Measurements from ENCODE around the gene MRPL40. TPM values are rescaled to one million over a fixed set of nuclear protein-coding genes. Genes with fewer than 3 reads are reported as not detected.
A peak's percentile ranks its signal among the peaks of the same experiment; 100 is the strongest.

Gene MRPL40
- total RNA-seq, 2 experiments from 2014 or later = 39.8 to 40.9 TPM

DNA sequence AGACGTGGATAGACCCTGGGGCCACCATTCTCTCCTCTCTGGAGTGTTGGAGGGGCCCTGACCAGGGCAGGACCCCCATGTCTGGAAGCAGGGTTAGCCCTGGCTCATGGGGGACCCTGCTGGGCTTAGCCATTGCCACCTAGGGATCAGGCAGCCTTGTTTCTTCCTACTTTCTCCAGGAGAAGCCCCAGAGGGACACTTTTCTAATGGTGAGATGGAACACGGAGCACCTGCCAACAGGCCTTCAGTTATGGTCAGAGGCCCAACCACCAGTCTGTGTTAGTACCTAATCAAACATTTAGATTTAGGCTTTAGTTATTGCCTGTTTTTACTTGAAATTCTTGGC is 17.1 kb downstream of the MRPL40 start:
- no peaks in the 10 kb centered on the region for H3K27me3 Mint-ChIP-seq
- ATAC-seq (no peak), DNase-seq (no peak)
- POLR2A ChIA-PET = interaction anchor here (8.9 kb wide), 1 partner anchor 16 kb away, joined by 109 read pairs; the partner anchor contains the start of genes HIRA and MRPL40
- no peaks in the 10 kb centered on the region for H3K9me3 Mint-ChIP-seq
- H3K4me1 Mint-ChIP-seq (ENCODE audit: low read depth) = peaks cover 34% of the 10 kb centered on the region
- intact Hi-C loops (cut with micrococcal nuclease) = no loop called here
- peaks cover 44% of the 10 kb centered on the region for H3K36me3 Mint-ChIP-seq (ENCODE audit: low read depth)
- H3K27ac Mint-ChIP-seq = peak overlapping the region; percentile 77
- CTCF ChIA-PET = no interaction called here
- H3K4me3 Mint-ChIP-seq = no peak overlapping the region
- TF ChIP-seq, protein P1, sequence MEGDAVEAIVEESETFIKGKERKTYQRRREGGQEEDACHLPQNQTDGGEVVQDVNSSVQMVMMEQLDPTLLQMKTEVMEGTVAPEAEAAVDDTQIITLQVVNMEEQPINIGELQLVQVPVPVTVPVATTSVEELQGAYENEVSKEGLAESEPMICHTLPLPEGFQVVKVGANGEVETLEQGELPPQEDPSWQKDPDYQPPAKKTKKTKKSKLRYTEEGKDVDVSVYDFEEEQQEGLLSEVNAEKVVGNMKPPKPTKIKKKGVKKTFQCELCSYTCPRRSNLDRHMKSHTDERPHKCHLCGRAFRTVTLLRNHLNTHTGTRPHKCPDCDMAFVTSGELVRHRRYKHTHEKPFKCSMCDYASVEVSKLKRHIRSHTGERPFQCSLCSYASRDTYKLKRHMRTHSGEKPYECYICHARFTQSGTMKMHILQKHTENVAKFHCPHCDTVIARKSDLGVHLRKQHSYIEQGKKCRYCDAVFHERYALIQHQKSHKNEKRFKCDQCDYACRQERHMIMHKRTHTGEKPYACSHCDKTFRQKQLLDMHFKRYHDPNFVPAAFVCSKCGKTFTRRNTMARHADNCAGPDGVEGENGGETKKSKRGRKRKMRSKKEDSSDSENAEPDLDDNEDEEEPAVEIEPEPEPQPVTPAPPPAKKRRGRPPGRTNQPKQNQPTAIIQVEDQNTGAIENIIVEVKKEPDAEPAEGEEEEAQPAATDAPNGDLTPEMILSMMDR (IDR thresholded peaks at IDR 0.05) = no peak

DNA sequence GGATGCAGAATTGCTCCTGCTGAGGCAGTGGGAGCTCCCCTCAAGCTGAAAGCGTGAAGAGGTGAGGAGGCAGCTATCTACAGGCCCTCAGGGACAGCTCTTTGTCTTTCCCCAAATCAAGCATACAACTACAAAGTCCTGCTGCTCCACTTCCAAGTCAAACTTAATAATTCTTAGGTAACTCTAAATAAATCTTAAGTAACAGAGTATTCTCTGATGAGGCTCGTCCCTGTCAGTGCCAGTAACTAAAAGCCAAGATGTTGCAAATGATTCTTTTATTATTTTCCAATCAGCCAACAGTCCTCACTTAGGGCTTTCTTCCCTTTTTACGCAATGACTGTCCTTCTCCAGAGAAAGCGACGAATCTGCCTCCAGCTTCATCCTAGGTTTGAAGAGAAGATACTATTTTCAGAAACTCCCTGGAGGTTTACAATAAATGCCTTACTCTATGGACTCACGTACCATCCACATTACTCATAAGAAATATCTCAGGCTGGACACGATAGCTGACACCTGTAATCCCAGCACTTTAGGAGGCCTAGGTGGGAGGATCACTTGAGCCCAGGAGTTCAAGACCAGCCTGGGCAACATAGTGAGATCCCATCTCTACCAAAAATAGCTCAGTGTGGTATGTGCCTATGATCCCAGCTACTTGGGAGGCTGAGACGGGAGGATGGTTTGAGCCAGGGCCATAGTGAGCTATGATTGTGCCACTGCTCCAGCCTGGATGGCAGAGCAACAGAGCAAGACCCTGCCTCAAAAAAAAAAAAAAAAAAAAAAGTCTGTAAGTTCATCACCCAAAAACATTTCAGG is 18.2 kb downstream of the MRPL40 start:
- POLR2A ChIA-PET = interaction anchor here (1.3 to 8.9 kb wide), 2 partner anchors 14 to 17 kb away, joined by 4 to 109 read pairs; partner anchors contain the start of genes HIRA and MRPL40
- Mint-ChIP-seq H3K27ac (peak overlapping the region; percentile 53), H3K27me3 (no peaks in the 10 kb centered on the region)

DNA sequence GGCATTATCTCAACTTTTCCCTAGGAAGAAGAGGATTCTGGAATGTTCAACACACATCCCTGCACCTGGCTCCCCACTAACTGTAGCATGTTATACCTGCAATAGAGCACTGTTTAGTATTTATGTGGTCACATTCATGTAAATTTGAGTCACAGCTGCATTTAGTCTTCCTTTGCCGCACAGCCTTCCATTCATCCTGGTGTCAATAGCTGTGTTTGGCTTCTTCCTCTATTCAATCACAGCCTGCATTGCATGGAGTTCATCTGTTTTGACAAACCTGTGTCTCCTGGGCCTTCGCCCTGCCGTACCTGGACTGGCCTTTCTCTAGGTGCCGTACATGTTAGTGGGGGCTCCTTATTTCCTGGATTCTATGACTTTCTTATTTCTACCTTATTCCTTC is 19.2 kb downstream of the MRPL40 start:
- peaks cover 19% of the 10 kb centered on the region for H3K4me1 Mint-ChIP-seq (ENCODE audit: low read depth)
- no peaks in the 10 kb centered on the region for H3K27me3 Mint-ChIP-seq
- ATAC-seq (no peak), DNase-seq (no peak)
- H3K9me3 Mint-ChIP-seq = no peaks in the 10 kb centered on the region
- ChIA-PET POLR2A (interaction anchor here (1.2 to 8.9 kb wide), 3 partner anchors 13 to 20 kb away, joined by 3 to 109 read pairs (median 4); partner anchors contain the start of genes HIRA and MRPL40), CTCF (interaction anchor here (1.3 to 1.5 kb wide), 2 partner anchors 11 to 307 kb away, joined by 4 read pairs; partner anchors contain the start of gene ESS2)
- no peak overlapping the region for H3K4me3 Mint-ChIP-seq
- intact Hi-C loops (cut with micrococcal nuclease) = no loop called here
- peaks cover 57% of the 10 kb centered on the region for H3K36me3 Mint-ChIP-seq (ENCODE audit: low read depth)
- H3K27ac Mint-ChIP-seq = peak overlapping the region; percentile 16
- TF ChIP-seq, protein P1 (IDR thresholded peaks at IDR 0.05) = no peak

More for the DNA sequence above, 18.2 kb downstream of the MRPL40 start:
- intact Hi-C loops (cut with micrococcal nuclease) = no loop called here
- DNase-seq (no peak), ATAC-seq (no peak)
- no peaks in the 10 kb centered on the region for H3K9me3 Mint-ChIP-seq
- TF ChIP-seq, protein P1 (IDR thresholded peaks at IDR 0.05) = no peak
- CTCF ChIA-PET = interaction anchor here (1.3 to 1.5 kb wide), 2 partner anchors 12 to 306 kb away, joined by 4 read pairs; partner anchors contain the start of gene ESS2
- H3K4me3 Mint-ChIP-seq = no peak overlapping the region
- H3K36me3 Mint-ChIP-seq (ENCODE audit: low read depth) = peaks cover 52% of the 10 kb centered on the region
- peaks cover 24% of the 10 kb centered on the region for H3K4me1 Mint-ChIP-seq (ENCODE audit: low read depth)

DNA sequence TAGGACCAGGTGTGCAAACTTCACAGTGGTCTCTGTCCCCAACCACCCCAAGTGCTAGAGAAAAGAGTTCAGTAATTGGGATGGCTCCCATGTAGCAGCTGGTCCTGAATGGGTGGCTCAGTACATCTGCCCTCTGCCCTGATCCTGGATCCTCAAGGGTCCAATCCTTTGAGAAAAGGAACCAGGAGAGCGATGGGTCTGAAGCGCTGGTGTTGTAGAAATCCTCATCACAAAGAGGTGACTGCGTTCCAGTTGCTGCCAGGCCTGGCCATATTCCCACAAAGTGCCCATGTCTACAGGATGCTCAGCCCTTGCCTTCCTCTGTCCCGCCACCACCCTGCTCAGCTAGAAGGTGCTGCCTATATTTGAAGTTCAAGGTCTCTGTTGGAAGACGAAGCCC is 21.4 kb downstream of the MRPL40 start:
- H3K27ac Mint-ChIP-seq = peak overlapping the region; percentile 54
- CTCF ChIA-PET = interaction anchor here (1.2 kb wide), 1 partner anchor 176 kb away, joined by 3 read pairs; no protein-coding TSS in a partner anchor
- no peaks in the 10 kb centered on the region for H3K9me3 Mint-ChIP-seq
- ATAC-seq = no peak
- TF ChIP-seq, protein P1 (IDR thresholded peaks at IDR 0.05) = no peak
- no peak for DNase-seq
- no peaks in the 10 kb centered on the region for H3K27me3 Mint-ChIP-seq
- no peak overlapping the region for H3K4me3 Mint-ChIP-seq
- intact Hi-C loops (cut with micrococcal nuclease) = no loop called here
- peaks cover 57% of the 10 kb centered on the region for H3K36me3 Mint-ChIP-seq (ENCODE audit: low read depth)
- H3K4me1 Mint-ChIP-seq (ENCODE audit: low read depth) = peaks cover 9% of the 10 kb centered on the region
- POLR2A ChIA-PET = interaction anchor here (0.8 kb wide), 1 partner anchor 14 kb away, joined by 3 read pairs; no protein-coding TSS in a partner anchor

DNA sequence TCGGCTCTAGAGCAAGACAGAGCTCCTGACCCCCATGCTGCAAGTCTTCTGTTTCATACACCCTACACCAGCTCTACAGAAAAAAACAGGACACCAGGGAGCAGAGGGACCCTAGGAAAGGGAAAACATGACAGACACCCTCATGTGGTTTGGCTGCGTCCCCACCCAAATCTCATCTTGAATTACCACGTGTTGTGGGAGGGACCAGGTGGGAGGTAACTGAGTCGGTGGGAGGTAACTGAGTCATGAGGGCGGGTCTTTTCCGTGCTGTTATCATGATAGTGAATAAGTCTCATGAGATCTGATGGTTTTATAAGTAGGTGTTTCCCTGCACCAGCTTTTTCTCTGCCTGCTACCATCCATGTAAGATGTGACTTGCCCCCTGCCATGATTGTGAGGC is 21.8 kb downstream of the MRPL40 start:
- ChIA-PET CTCF (no interaction called here), POLR2A (interaction anchor here (0.8 kb wide), 1 partner anchor 14 kb away, joined by 3 read pairs; no protein-coding TSS in a partner anchor)
- ATAC-seq = no peak
- intact Hi-C loops (cut with micrococcal nuclease) = no loop called here
- peak overlapping the region; percentile 54 for H3K27ac Mint-ChIP-seq
- peaks cover 57% of the 10 kb centered on the region for H3K36me3 Mint-ChIP-seq (ENCODE audit: low read depth)
- H3K27me3 Mint-ChIP-seq = no peaks in the 10 kb centered on the region
- peaks cover 6% of the 10 kb centered on the region for H3K4me1 Mint-ChIP-seq (ENCODE audit: low read depth)
- DNase-seq = no peak
- H3K9me3 Mint-ChIP-seq = no peaks in the 10 kb centered on the region
- TF ChIP-seq, protein P1 (IDR thresholded peaks at IDR 0.05) = no peak
- H3K4me3 Mint-ChIP-seq = no peak overlapping the region
